ENCODE measurements around the gene KCNH6.

Gene KCNH6

DNA sequence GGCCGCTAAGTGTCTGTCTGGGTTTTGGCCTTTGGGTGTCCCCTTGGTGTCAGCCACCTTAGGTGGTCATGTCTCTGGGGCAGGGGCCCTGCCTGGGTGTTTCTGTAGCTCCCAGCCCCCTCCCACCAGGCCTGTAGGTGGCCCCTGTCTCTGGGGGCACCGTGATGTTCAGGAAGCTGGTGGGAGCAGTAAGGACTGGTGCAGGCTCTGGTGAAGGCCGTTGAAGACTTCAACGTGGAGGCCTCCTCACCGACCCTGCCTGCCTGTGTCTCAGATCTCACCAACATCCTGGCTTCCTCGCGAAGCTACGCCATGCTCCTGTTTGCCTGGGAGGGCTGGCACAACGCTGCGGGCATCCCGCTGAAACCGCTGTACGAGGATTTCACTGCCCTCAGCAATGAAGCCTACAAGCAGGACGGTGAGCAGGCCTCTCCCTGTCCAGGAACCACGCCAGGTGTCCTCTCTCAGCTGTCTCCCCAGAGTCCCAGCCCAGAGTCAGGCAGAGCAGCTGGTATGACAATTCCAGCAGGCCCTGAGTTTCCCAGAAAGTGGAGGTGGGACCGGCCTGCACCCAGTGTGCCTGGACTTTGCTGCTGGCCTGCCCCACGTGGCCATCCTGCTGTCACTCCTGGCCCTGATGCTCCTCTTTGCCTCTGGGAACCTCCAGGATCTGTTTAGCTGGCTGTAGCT is 43.5 kb upstream of the KCNH6 start:
- no peaks in the 10 kb centered on the region for H3K27me3 ChIP-seq (ENCODE audit: control insufficient read depth, insufficient read depth, low read length)
- TF ChIP-seq, protein P1, sequence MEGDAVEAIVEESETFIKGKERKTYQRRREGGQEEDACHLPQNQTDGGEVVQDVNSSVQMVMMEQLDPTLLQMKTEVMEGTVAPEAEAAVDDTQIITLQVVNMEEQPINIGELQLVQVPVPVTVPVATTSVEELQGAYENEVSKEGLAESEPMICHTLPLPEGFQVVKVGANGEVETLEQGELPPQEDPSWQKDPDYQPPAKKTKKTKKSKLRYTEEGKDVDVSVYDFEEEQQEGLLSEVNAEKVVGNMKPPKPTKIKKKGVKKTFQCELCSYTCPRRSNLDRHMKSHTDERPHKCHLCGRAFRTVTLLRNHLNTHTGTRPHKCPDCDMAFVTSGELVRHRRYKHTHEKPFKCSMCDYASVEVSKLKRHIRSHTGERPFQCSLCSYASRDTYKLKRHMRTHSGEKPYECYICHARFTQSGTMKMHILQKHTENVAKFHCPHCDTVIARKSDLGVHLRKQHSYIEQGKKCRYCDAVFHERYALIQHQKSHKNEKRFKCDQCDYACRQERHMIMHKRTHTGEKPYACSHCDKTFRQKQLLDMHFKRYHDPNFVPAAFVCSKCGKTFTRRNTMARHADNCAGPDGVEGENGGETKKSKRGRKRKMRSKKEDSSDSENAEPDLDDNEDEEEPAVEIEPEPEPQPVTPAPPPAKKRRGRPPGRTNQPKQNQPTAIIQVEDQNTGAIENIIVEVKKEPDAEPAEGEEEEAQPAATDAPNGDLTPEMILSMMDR (IDR thresholded peaks at IDR 0.05), result no peak
- no peaks in the 10 kb centered on the region for H3K36me3 ChIP-seq (ENCODE audit: control insufficient read depth, insufficient read depth, low read length)
- no peak overlapping the region for H3K4me3 ChIP-seq (ENCODE audit: low read depth, low read length)
- no peaks in the 10 kb centered on the region for H3K9me3 ChIP-seq (ENCODE audit: control insufficient read depth, low read length)
- no peak overlapping the region for H3K4me2 ChIP-seq (ENCODE audit: low read length)
- H3K79me2 ChIP-seq, result peaks cover 8% of the 10 kb centered on the region
- peak overlapping the region; percentile 23 for H3K9ac ChIP-seq
- H2AFZ ChIP-seq, result no peak overlapping the region
- H3K27ac ChIP-seq, result peak overlapping the region; percentile 97
- H3K4me1 ChIP-seq, result peaks cover 51% of the 10 kb centered on the region

DNA sequence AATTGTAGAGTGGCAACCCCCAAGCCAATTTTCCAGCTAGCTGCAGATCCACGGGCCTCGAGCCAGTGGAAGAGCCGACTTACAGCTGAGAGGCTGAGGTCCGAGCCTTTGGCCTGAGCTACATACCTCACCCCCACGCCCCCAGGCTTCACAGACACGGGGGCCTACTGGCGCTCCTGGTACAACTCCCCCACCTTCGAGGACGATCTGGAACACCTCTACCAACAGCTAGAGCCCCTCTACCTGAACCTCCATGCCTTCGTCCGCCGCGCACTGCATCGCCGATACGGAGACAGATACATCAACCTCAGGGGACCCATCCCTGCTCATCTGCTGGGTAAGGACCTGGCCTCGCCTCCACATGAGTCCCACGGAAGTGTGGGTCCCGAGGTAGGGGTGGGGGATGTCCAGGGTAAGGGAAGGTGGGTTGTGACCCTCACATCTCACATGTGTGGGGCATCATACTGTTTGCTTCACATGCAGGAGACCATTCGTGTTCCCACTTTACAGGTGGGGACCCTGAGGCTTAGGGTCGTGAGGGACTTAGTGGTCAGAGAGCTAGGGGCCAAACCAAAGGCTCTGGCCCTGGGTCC is 42.9 kb upstream of the KCNH6 start:
- peaks cover 8% of the 10 kb centered on the region for H3K79me2 ChIP-seq
- H3K36me3 ChIP-seq (ENCODE audit: control insufficient read depth, insufficient read depth, low read length), result no peaks in the 10 kb centered on the region
- TF ChIP-seq, protein P1 (IDR thresholded peaks at IDR 0.05), result no peak
- no peaks in the 10 kb centered on the region for H3K27me3 ChIP-seq (ENCODE audit: control insufficient read depth, insufficient read depth, low read length)
- peak overlapping the region; percentile 97 for H3K27ac ChIP-seq
- H3K9me3 ChIP-seq (ENCODE audit: control insufficient read depth, low read length), result no peaks in the 10 kb centered on the region
- H2AFZ ChIP-seq, result no peak overlapping the region
- H3K9ac ChIP-seq, result no peak overlapping the region
- H3K4me1 ChIP-seq, result peaks cover 45% of the 10 kb centered on the region
- H3K4me2 ChIP-seq (ENCODE audit: low read length), result no peak overlapping the region
- H3K4me3 ChIP-seq (ENCODE audit: low read depth, low read length), result no peak overlapping the region

DNA sequence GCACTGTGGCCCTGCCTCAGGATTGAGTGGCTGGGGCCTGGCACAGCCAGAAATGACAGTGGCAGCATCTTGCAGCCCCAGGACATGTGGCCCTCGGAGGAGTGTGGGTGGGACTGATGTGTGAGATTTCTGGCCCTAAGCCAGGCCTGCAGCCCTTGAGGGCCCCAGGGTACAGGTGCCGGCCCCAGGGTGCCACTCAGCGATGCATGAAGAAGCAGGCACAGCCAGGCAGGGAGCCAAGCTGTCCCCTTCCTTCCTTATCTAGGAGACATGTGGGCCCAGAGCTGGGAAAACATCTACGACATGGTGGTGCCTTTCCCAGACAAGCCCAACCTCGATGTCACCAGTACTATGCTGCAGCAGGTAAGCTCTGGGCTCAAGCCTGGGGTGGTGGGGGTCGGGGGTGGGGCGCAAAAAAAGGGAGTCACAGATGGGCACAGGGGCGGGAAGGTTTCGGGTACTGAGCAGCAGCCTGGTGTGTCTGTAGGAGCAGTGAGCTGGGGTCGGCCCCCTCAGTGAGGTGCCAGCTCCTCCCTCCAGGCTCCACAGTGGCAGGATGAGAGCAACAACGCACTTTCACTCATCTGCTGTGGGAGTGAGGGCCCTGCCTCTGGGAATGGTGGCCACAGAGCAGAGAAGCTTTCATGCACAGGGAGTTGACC is 42.2 kb upstream of the KCNH6 start:
- H3K4me3 ChIP-seq (ENCODE audit: low read depth, low read length), result no peak overlapping the region
- H3K79me2 ChIP-seq, result peaks cover 8% of the 10 kb centered on the region
- TF ChIP-seq, protein P1 (IDR thresholded peaks at IDR 0.05), result no peak
- no peaks in the 10 kb centered on the region for H3K36me3 ChIP-seq (ENCODE audit: control insufficient read depth, insufficient read depth, low read length)
- no peak overlapping the region for H2AFZ ChIP-seq
- peaks cover 38% of the 10 kb centered on the region for H3K4me1 ChIP-seq
- no peak overlapping the region for H3K9ac ChIP-seq
- H3K9me3 ChIP-seq (ENCODE audit: control insufficient read depth, low read length), result no peaks in the 10 kb centered on the region
- H3K4me2 ChIP-seq (ENCODE audit: low read length), result no peak overlapping the region
- H3K27me3 ChIP-seq (ENCODE audit: control insufficient read depth, insufficient read depth, low read length), result no peaks in the 10 kb centered on the region
- H3K27ac ChIP-seq, result peak overlapping the region; percentile 97

DNA sequence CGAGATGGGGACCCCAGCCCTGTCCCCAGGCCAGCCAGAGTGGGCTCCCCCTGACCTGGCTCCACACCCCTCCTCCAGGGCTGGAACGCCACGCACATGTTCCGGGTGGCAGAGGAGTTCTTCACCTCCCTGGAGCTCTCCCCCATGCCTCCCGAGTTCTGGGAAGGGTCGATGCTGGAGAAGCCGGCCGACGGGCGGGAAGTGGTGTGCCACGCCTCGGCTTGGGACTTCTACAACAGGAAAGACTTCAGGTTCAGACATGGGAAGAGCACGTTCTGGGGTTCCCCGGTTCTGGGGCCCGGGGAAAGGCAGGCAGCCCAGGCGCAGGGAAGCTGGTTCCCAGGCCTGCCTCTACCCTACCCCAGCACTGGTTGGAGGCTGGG is 41.7 kb upstream of the KCNH6 start:
- Histone ChIP-seq H3K4me1 (peaks cover 35% of the 10 kb centered on the region), H2AFZ (no peak overlapping the region), H3K4me2 (ENCODE audit: low read length) (no peak overlapping the region), H3K4me3 (ENCODE audit: low read depth, low read length) (no peak overlapping the region), H3K27ac (peak overlapping the region; percentile 32), H3K27me3 (ENCODE audit: control insufficient read depth, insufficient read depth, low read length) (no peaks in the 10 kb centered on the region), H3K36me3 (ENCODE audit: control insufficient read depth, insufficient read depth, low read length) (no peaks in the 10 kb centered on the region), H3K9ac (no peak overlapping the region), H3K79me2 (peaks cover 8% of the 10 kb centered on the region), H3K9me3 (ENCODE audit: control insufficient read depth, low read length) (no peaks in the 10 kb centered on the region)
- TF ChIP-seq, protein P1 (IDR thresholded peaks at IDR 0.05), result no peak

Measured in parathyroid adenoma (tissue), 2 donors.